Heart right ventricle (tissue), 16 donors: Measurements from ENCODE around the gene KDM4D. TPM values are rescaled to one million over a fixed set of nuclear protein-coding genes. Genes with fewer than 3 reads are reported as not detected.

ENCODE experiments used
- ATAC-seq, 8 donors: fragments of 200-7000 bp; cut with Tn5 transposase; one replicate each; pipeline ENCODE4 v1.9.1; 2020; ENCODE audit warnings: mild to moderate bottlenecking in 8 of 8, moderate library complexity in 8 of 8, moderate number of reproducible peaks in 1 of 8
- DNase-seq, 2 donors: peaks; one replicate each; pipeline ENCODE4 v3.0.0-alpha.2; 2020
- H3K27ac ChIP-seq, 10 donors: fragments of 200-600 bp; sonication (generic) in 2 of 10; one replicate each; pipeline versions ENCODE4 v1.5.0 to v1.8.0; 2020 to 2022; ENCODE audit warnings: mild to moderate bottlenecking in 3 of 10
- H3K27me3 ChIP-seq, 7 donors: fragments of 200-600 bp; one replicate each; pipeline ENCODE4 v1.8.0; 2021 to 2022; ENCODE audit warnings: mild to moderate bottlenecking in 2 of 7
- H3K36me3 ChIP-seq, 9 donors: fragments of 200-600 bp; sonication (generic) in 1 of 9; one replicate each; pipeline versions ENCODE4 v1.5.0 to v1.8.0; 2020 to 2022; ENCODE audit warnings: mild to moderate bottlenecking in 2 of 9
- H3K4me1 ChIP-seq, 9 donors: fragments of 200-600 bp; sonication (generic) in 1 of 9; one replicate each; pipeline versions ENCODE4 v1.5.0 to v1.8.0; 2020 to 2022; ENCODE audit warnings: mild to moderate bottlenecking in 4 of 9
- H3K4me3 ChIP-seq, 10 donors: fragments of 200-600 bp; sonication (generic) in 2 of 10; one replicate each; pipeline versions ENCODE4 v1.5.0 to v1.8.0; 2020 to 2022; ENCODE audit warnings: mild to moderate bottlenecking in 7 of 10, moderate library complexity in 2 of 10
- H3K9me3 ChIP-seq, 11 donors: fragments of 200-600 bp in 10 of 11; sonication (generic) in 2 of 11; one replicate each; pipeline versions ENCODE4 v1.5.0 to v1.8.0; 2013 to 2022; ENCODE audit warnings: mild to moderate bottlenecking in 2 of 11, control low read depth in 1 of 11, moderate library complexity in 1 of 11
- WGBS, 2 donors: extraction: QIAGEN DNeasy Blood & Tissue Kit; methylation state at CpG; one replicate each; pipeline ENCODE4 v1.1.7; 2013; ENCODE audit warnings: inconsistent platforms in 1 of 2; 5-methylcytosine and 5-hydroxymethylcytosine counted together
- intact Hi-C, 10 donors: fragments of 100-400 bp; cut with DNase I; formaldehyde crosslinking; loops; one replicate each; pipeline versions ENCODE4 v1.11.1 to v1.14.2; 2022
- polyA plus RNA-seq, 2 donors: library from polyadenylated mRNA; stranded (reverse); fragments of 200-250 nt; gene quantifications; one replicate each; pipeline ENCODE4 v1.2.3, GENCODE V29; 2013
- total RNA-seq, 10 donors: library from RNA; stranded (reverse); fragmentation: NEBNext Ultra II Directional in 3 of 10; extraction: Animal tissue kit (Norgen Biotek cat#: 25700) in 3 of 10; gene quantifications; one replicate each; pipeline versions ENCODE4 v1.2.1 to v1.2.4, GENCODE V29; 2021 to 2023
- TF ChIP-seq, protein P1 (sequence below), 9 donors: fragments of 200-600 bp; sonication (generic) in 2 of 9; IDR thresholded peaks; one replicate each; pipeline versions ENCODE4 v1.5.0 to v1.8.0; 2021 to 2022; ENCODE audit warnings: antibody characterized with exemption in 9 of 9, mild to moderate bottlenecking in 5 of 9, moderate library complexity in 1 of 9
- donor health status: Arrhythmogenic right ventricular cardiomyopathy.
- donor health status: ischemic (EF 13 %, LVEDD 7.1; RV severe dilation, severe dysfunction).
- donor health status: healthy with polysubstance abuse.
- donor health status: DM: no; HTN: yes; CAD: no.
- donor health status: DM: no; HTN: no; CAD: no.
- donor health status: ischemic (EF 25% LVEDD 6.9; RV normal size, moderate dysfunction).
- donor health status: ischemic (EF 25% LVEDD 5.7; RV mildly dilated, moderate dysfunction).
- donor health status: healthy.
- donor health status: DM: yes; HTN: yes; CAD: no.
- donor health status: Ischemic cardiomyopathy.
- donor health status: ischemic (EF 35%, LVEDD 5.7; RV mildly dilated, moderate dysfunction).
- donor health status: nonischemic (EF 11% LVEDD 7.7; RV severe dilation, severe dysfunction).
- donor health status: DM: yes; HTN: yes; CAD: no.
- donor health status: PGD.
- donor health status: ischemic (EF 29% LVEDD 5.4; RV normal size, mild dysfunction).
- donor health status: nonischemic (EF 23%, LVEDD 6.1; RV moderate dilation, normal function).

Gene KDM4D
- total and polyA plus RNA-seq, 12 donors = 0.22 to 1.3 (median 0.96) TPM

DNA sequence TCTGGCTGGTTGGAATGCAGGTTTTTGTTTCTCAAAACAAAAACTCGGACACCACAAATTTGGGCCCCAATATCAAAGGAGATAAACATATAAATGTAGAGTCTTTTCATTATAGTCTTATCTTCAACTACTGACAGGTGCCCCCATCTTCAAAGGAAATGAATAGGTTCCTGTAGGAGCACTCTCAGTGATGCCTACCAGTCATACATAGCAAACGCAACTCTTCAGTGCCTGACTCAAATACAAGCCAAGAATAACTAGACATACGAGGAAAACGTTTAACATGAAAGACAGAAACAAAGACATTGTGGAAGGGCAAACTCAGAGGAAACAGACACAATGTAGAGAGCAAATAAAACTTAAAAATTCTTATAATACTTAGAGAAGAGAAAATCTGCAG, 13.9 kb downstream of the KDM4D start:
- Histone ChIP-seq H3K27me3 (peaks cover 0 to 9% (median 0%) of the 10 kb centered on the region in 7 donors), H3K4me3 (no peak overlapping the region), H3K27ac (no peak overlapping the region), H3K4me1 (no peaks in the 10 kb centered on the region), H3K36me3 (no peaks in the 10 kb centered on the region), H3K9me3 (no peaks in the 10 kb centered on the region)
- TF ChIP-seq, protein P1, sequence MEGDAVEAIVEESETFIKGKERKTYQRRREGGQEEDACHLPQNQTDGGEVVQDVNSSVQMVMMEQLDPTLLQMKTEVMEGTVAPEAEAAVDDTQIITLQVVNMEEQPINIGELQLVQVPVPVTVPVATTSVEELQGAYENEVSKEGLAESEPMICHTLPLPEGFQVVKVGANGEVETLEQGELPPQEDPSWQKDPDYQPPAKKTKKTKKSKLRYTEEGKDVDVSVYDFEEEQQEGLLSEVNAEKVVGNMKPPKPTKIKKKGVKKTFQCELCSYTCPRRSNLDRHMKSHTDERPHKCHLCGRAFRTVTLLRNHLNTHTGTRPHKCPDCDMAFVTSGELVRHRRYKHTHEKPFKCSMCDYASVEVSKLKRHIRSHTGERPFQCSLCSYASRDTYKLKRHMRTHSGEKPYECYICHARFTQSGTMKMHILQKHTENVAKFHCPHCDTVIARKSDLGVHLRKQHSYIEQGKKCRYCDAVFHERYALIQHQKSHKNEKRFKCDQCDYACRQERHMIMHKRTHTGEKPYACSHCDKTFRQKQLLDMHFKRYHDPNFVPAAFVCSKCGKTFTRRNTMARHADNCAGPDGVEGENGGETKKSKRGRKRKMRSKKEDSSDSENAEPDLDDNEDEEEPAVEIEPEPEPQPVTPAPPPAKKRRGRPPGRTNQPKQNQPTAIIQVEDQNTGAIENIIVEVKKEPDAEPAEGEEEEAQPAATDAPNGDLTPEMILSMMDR (IDR thresholded peaks at IDR 0.05) = no peak
- ATAC-seq (no peak), DNase-seq (no peak)
- 64 to 66% methylated on average over 4 of the region's 4 CpGs for WGBS, 2 donors
- intact Hi-C loops = no loop called here

DNA sequence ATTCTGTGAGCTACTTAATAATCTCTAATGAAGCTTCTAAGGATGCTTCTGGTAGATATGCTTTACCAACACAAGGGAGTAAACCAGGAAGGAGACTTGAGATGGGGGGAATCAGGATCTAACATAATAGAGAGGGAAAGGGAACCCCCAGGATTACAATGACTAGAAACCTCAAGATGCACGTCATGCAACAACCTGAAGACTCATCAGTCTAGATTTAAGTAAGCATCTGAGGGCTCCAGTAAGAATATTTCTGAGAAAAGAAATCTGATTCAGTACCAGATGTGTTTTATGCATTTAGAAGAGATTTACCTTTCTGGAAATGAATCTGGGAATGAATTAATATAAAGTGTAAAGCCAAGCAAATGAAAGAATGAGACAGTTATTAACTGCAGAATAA, 15.2 kb downstream of the KDM4D start:
- Histone ChIP-seq H3K27me3 (peaks cover 0 to 9% (median 0%) of the 10 kb centered on the region in 7 donors), H3K9me3 (no peaks in the 10 kb centered on the region), H3K27ac (no peak overlapping the region), H3K4me1 (no peaks in the 10 kb centered on the region), H3K36me3 (no peaks in the 10 kb centered on the region), H3K4me3 (no peak overlapping the region)
- ATAC-seq (no peak), DNase-seq (no peak)
- intact Hi-C loops = no loop called here
- WGBS, 2 donors = 84 to 92% methylated on average over 1 of the region's 1 CpG
- TF ChIP-seq, protein P1 (IDR thresholded peaks at IDR 0.05) = no peak

DNA sequence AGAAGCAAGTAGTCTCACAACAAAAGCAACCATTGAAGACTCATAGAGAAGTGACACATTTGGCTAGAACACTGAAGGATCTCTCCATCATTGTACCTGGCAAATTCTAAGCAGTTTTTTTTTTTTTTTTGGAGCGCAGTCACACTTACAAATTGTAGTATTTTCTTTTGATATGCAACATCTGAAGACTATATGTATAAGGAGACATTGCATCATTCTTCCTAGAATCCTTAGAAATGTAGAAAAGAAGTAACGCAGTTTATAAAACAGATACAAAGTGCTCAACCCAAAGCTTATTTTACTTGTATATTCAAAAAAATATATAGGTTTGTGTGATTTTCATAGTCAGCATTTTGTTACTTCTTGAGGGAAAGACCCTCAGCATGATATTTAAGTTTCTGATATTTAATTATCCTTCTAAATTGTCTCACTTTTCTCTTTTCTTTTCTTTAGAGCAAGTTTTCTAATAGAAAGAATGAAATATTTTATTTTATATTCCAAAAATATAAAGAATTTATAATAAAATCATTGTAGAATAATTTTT, 20.0 kb downstream of the KDM4D start:
- Histone ChIP-seq H3K4me1 (no peaks in the 10 kb centered on the region), H3K36me3 (peaks cover 0 to 9% (median 0%) of the 10 kb centered on the region in 9 donors), H3K27me3 (peaks cover 0 to 8% (median 0%) of the 10 kb centered on the region in 7 donors), H3K9me3 (no peaks in the 10 kb centered on the region), H3K4me3 (no peak overlapping the region), H3K27ac (no peak overlapping the region)
- ATAC-seq = no peak
- DNase-seq = no peak
- WGBS, 2 donors = 97 to 98% methylated on average over 2 of the region's 2 CpGs
- TF ChIP-seq, protein P1 (IDR thresholded peaks at IDR 0.05) = no peak
- intact Hi-C loops = no loop called here

DNA sequence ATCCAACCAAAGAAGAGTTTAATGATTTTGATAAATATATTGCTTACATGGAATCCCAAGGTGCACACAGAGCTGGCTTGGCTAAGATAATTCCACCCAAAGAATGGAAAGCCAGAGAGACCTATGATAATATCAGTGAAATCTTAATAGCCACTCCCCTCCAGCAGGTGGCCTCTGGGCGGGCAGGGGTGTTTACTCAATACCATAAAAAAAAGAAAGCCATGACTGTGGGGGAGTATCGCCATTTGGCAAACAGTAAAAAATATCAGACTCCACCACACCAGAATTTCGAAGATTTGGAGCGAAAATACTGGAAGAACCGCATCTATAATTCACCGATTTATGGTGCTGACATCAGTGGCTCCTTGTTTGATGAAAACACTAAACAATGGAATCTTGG, 23.9 kb downstream of the KDM4D start:
- no peak for ATAC-seq
- intact Hi-C loops = no loop called here

More for the DNA sequence above, 23.9 kb downstream of the KDM4D start:
- Histone ChIP-seq H3K27ac (no peak overlapping the region), H3K27me3 (no peaks in the 10 kb centered on the region), H3K4me1 (no peaks in the 10 kb centered on the region), H3K36me3 (peaks cover 0 to 17% (median 0%) of the 10 kb centered on the region in 9 donors), H3K9me3 (no peaks in the 10 kb centered on the region), H3K4me3 (no peak overlapping the region)
- DNase-seq = no peak
- 95 to 97% methylated on average over 6 of the region's 6 CpGs for WGBS, 2 donors
- TF ChIP-seq, protein P1 (IDR thresholded peaks at IDR 0.05) = no peak
